ENCODE results near the gene CDKAL1. TPM values are rescaled to one million over a fixed set of nuclear protein-coding genes. Genes with fewer than 3 reads are reported as not detected.

Gene CDKAL1
- total RNA-seq, 1 donor from 2014 or later: 13.4 TPM

GRCh38 chr6:20985821-20986220 lies 451.6 kb downstream of the CDKAL1 start:
- FAIRE-seq (no peak), DNase-seq (ENCODE audit: low read depth) (no peak)
- no peak for TF ChIP-seq CTCF (IDR thresholded peaks at IDR 0.05; ENCODE audit: insufficient read depth, low read length, severe bottlenecking)
- Histone ChIP-seq H3K36me3 (ENCODE audit: control insufficient read depth, insufficient read depth, low read length) (no peaks in the 10 kb centered on the region), H3K27me3 (ENCODE audit: control insufficient read depth, insufficient read depth, low read length) (no peaks in the 10 kb centered on the region), H3K4me3 (ENCODE audit: low read depth, low read length) (no peak overlapping the region)

GRCh38 chr6:20991910-20992309 lies 457.7 kb downstream of the CDKAL1 start:
- Histone ChIP-seq H3K36me3 (ENCODE audit: control insufficient read depth, insufficient read depth, low read length) (no peaks in the 10 kb centered on the region), H3K4me3 (ENCODE audit: low read depth, low read length) (no peak overlapping the region), H3K27me3 (ENCODE audit: control insufficient read depth, insufficient read depth, low read length) (no peaks in the 10 kb centered on the region)
- no peak for DNase-seq (ENCODE audit: low read depth)
- no peak for TF ChIP-seq CTCF (IDR thresholded peaks at IDR 0.05; ENCODE audit: insufficient read depth, low read length, severe bottlenecking)
- FAIRE-seq: no peak

- no peaks in the 10 kb centered on the region for H3K27me3 ChIP-seq (ENCODE audit: control insufficient read depth, insufficient read depth, low read length)
- no peak overlapping the region for H3K4me3 ChIP-seq (ENCODE audit: low read depth, low read length)
- no peaks in the 10 kb centered on the region for H3K36me3 ChIP-seq (ENCODE audit: control insufficient read depth, insufficient read depth, low read length)
- no peak for DNase-seq (ENCODE audit: low read depth)
- TF ChIP-seq CTCF (IDR thresholded peaks at IDR 0.05; ENCODE audit: insufficient read depth, low read length, severe bottlenecking): no peak
- FAIRE-seq: no peak
Measured at GRCh38 chr6:20996099-20996498, 461.8 kb downstream of the CDKAL1 start.

- no peak overlapping the region for H3K4me3 ChIP-seq (ENCODE audit: low read depth, low read length)
- no peak for TF ChIP-seq CTCF (IDR thresholded peaks at IDR 0.05; ENCODE audit: insufficient read depth, low read length, severe bottlenecking)
- no peak for DNase-seq (ENCODE audit: low read depth)
- no peaks in the 10 kb centered on the region for H3K36me3 ChIP-seq (ENCODE audit: control insufficient read depth, insufficient read depth, low read length)
- H3K27me3 ChIP-seq (ENCODE audit: control insufficient read depth, insufficient read depth, low read length): no peaks in the 10 kb centered on the region
- FAIRE-seq: no peak
Measured at GRCh38 chr6:20997143-20997769, 463.0 kb downstream of the CDKAL1 start.

- FAIRE-seq (no peak), DNase-seq (ENCODE audit: low read depth) (no peak)
- Histone ChIP-seq H3K36me3 (ENCODE audit: control insufficient read depth, insufficient read depth, low read length) (no peaks in the 10 kb centered on the region), H3K27me3 (ENCODE audit: control insufficient read depth, insufficient read depth, low read length) (no peaks in the 10 kb centered on the region), H3K4me3 (ENCODE audit: low read depth, low read length) (no peak overlapping the region)
- no peak for TF ChIP-seq CTCF (IDR thresholded peaks at IDR 0.05; ENCODE audit: insufficient read depth, low read length, severe bottlenecking)
Measured at GRCh38 chr6:20997770-20998147, 463.5 kb downstream of the CDKAL1 start.
